T-cell (primary cell): Measurements from ENCODE around the gene TMOD2. TPM values are rescaled to one million over a fixed set of nuclear protein-coding genes. Genes with fewer than 3 reads are reported as not detected.

Experiments
- ATAC-seq, 4 experiments: fragments of 200-7000 bp in 3 of 4; fragments of 150-1000 bp in 1 of 4; cut with Tn5 transposase; replicated peaks in 1 of 4; 1 replicate in 3 of 4; 2 replicates in 1 of 4; pipeline ENCODE4 v1.10.0; 2021; ENCODE audit warnings: moderate library complexity in 3 of 4, mild to moderate bottlenecking in 2 of 4, moderate number of reproducible peaks in 1 of 4
- CTCF ChIA-PET, 2 donors: fragments of 300-600 bp; sonication (Branson Sonifier 250); formaldehyde crosslinking; loops; one replicate each; lab custom pipeline; 2022; ENCODE audit warnings: antibody characterized with exemption in 2 of 2; lab: Charles Lee
- POLR2A ChIA-PET, 2 donors: fragments of 300-600 bp; sonication (Branson Sonifier 250); formaldehyde crosslinking; loops; one replicate each; lab custom pipeline; 2022; ENCODE audit warnings: antibody characterized with exemption in 2 of 2; lab: Charles Lee
- DNase-seq, 35 experiments: peaks; one replicate each; pipeline versions ENCODE4 v3.0.0 to v3.0.0-alpha.2; 2013 to 2023
- H3K27ac ChIP-seq: one replicate; pipeline ENCODE4 v1.5.1; 2013; ENCODE audit warnings: low read length
- H3K27me3 ChIP-seq, 2 experiments: replicated peaks in 1 of 2; 1 replicate in 1 of 2; 2 replicates in 1 of 2; pipeline versions ENCODE4 v1.6.1 to v1.7.0; 2013; ENCODE audit warnings: low read length in 1 of 2, mixed read lengths in 1 of 2; ENCODE audit not compliant: control insufficient read depth in 2 of 2, insufficient read depth in 2 of 2; ENCODE audit errors: extremely low read depth in 1 of 2
- H3K36me3 ChIP-seq, 2 donors: 1 replicate in 1 of 2; 2 replicates in 1 of 2; pipeline versions ENCODE4 v1.6.1 to v1.7.0; 2013; ENCODE audit warnings: low read length in 1 of 2; ENCODE audit not compliant: control insufficient read depth in 2 of 2, insufficient read depth in 1 of 2; ENCODE audit errors: extremely low read depth in 1 of 2
- H3K4me1 ChIP-seq, 2 experiments: 1 replicate in 1 of 2; 2 replicates in 1 of 2; pipeline versions ENCODE4 v1.6.1 to v1.7.0; 2013; ENCODE audit warnings: low read length in 2 of 2, mixed read lengths in 1 of 2; ENCODE audit not compliant: insufficient read depth in 2 of 2, control insufficient read depth in 1 of 2; ENCODE audit errors: extremely low read depth in 1 of 2
- H3K4me3 ChIP-seq, 2 donors: 1 replicate in 1 of 2; 2 replicates in 1 of 2; pipeline versions ENCODE4 v1.5.1 to v1.7.0; 2013; ENCODE audit warnings: mild to moderate bottlenecking in 2 of 2, low read length in 1 of 2, moderate library complexity in 1 of 2; ENCODE audit not compliant: control insufficient read depth in 1 of 2; ENCODE audit errors: extremely low read depth in 1 of 2
- H3K9me3 ChIP-seq: 2 replicates; pipeline ENCODE4 v1.7.0; 2013
- H3K27ac Mint-ChIP-seq, 2 donors: one replicate each; pipeline ENCODE4 v1.8.0; 2020 to 2021; ENCODE audit warnings: mild to moderate bottlenecking in 2 of 2, mixed read lengths in 2 of 2
- H3K27me3 Mint-ChIP-seq, 2 donors: one replicate each; pipeline ENCODE4 v1.8.0; 2021 to 2022; ENCODE audit warnings: mixed read lengths in 2 of 2
- H3K36me3 Mint-ChIP-seq: one replicate; pipeline ENCODE4 v1.8.0; 2021; ENCODE audit warnings: mixed read lengths
- H3K4me1 Mint-ChIP-seq, 3 donors: one replicate each; pipeline ENCODE4 v1.8.0; 2020 to 2022; ENCODE audit warnings: mixed read lengths in 3 of 3, mild to moderate bottlenecking in 1 of 3
- H3K4me3 Mint-ChIP-seq, 3 donors: one replicate each; pipeline ENCODE4 v1.8.0; 2020 to 2022; ENCODE audit warnings: mild to moderate bottlenecking in 3 of 3, mixed read lengths in 3 of 3, moderate library complexity in 3 of 3
- H3K9me3 Mint-ChIP-seq, 3 donors: one replicate each; pipeline ENCODE4 v1.8.0; 2020 to 2022; ENCODE audit warnings: mixed read lengths in 3 of 3
- WGBS: methylation state at CpG from one replicate; pipeline ENCODE4 v1.1.5; 2013; ENCODE audit warnings: missing lambda C conversion rate; ENCODE audit not compliant: insufficient coverage; 5-methylcytosine and 5-hydroxymethylcytosine counted together
- total RNA-seq, 35 experiments: library from RNA in 6 of 35; stranded (reverse) in 6 of 35; fragments of 120-200 nt in 1 of 35; gene quantifications; one replicate each; pipeline versions ENCODE4 v1.2.1 to v1.2.4 and lab custom pipeline; 2013 to 2026

The TMOD2 gene
- total RNA-seq, 5 donors from 2014 or later (not counting 1 experiment from before 2014, with no cell fraction given) = 10.9 to 17.2 (median 16.8) TPM

GRCh38 chr15:51798281-51798680, 46.9 kb downstream of the TMOD2 start:
- Mint-ChIP-seq H3K4me1 (no peaks in the 10 kb centered on the region), H3K27ac (no peak overlapping the region), H3K9me3 (no peaks in the 10 kb centered on the region), H3K36me3 (peaks cover 32% of the 10 kb centered on the region), H3K27me3 (no peaks in the 10 kb centered on the region), H3K4me3 (no peak overlapping the region)
- ChIA-PET CTCF (interaction anchor here in 1 of 2 donors (0.6 kb wide), 1 partner anchor 25 kb away, joined by 3 read pairs; no protein-coding TSS in a partner anchor), POLR2A (no interaction called here)
- no peaks in the 10 kb centered on the region for H3K4me1 ChIP-seq
- no peak overlapping the region for H3K4me3 ChIP-seq
- no peak for ATAC-seq
- no peak for DNase-seq
- H3K27me3 ChIP-seq = no peaks in the 10 kb centered on the region
- H3K27ac ChIP-seq = no peak overlapping the region
- WGBS = 100% methylated on average over 1 of the region's 1 CpG
- H3K36me3 ChIP-seq = peaks cover 5 to 20% of the 10 kb centered on the region in 2 donors
- no peaks in the 10 kb centered on the region for H3K9me3 ChIP-seq

- Histone ChIP-seq H3K36me3 (peaks cover 5 to 20% of the 10 kb centered on the region in 2 donors), H3K27ac (no peak overlapping the region), H3K27me3 (no peaks in the 10 kb centered on the region), H3K4me1 (no peaks in the 10 kb centered on the region), H3K9me3 (no peaks in the 10 kb centered on the region), H3K4me3 (no peak overlapping the region)
- Mint-ChIP-seq H3K27ac (no peak overlapping the region), H3K27me3 (no peaks in the 10 kb centered on the region), H3K36me3 (peaks cover 39% of the 10 kb centered on the region), H3K4me3 (no peak overlapping the region), H3K4me1 (no peaks in the 10 kb centered on the region), H3K9me3 (no peaks in the 10 kb centered on the region)
- WGBS = 76% methylated on average over 4 of the region's 6 CpGs
- no peak for DNase-seq
- POLR2A ChIA-PET = no interaction called here
- CTCF ChIA-PET = interaction anchor here in 1 of 2 donors (0.8 kb wide), 1 partner anchor 27 kb away, joined by 4 read pairs; no protein-coding TSS in a partner anchor
- no peak for ATAC-seq
These were observed 48.2 kb downstream of the TMOD2 start for GRCh38 chr15:51799282-51800252.

- no peaks in the 10 kb centered on the region for H3K9me3 Mint-ChIP-seq
- H3K4me3 Mint-ChIP-seq = no peak overlapping the region
- H3K27ac Mint-ChIP-seq = no peak overlapping the region
- Histone ChIP-seq H3K9me3 (no peaks in the 10 kb centered on the region), H3K36me3 (peaks cover 5 to 25% of the 10 kb centered on the region in 2 donors), H3K27me3 (no peaks in the 10 kb centered on the region), H3K4me1 (no peaks in the 10 kb centered on the region), H3K4me3 (no peak overlapping the region), H3K27ac (no peak overlapping the region)
- CTCF ChIA-PET = no interaction called here
- no peaks in the 10 kb centered on the region for H3K4me1 Mint-ChIP-seq
- POLR2A ChIA-PET = no interaction called here
- ATAC-seq (no peak), DNase-seq (no peak)
- 78% methylated on average over 1 of the region's 3 CpGs for WGBS
- peaks cover 43% of the 10 kb centered on the region for H3K36me3 Mint-ChIP-seq
- no peaks in the 10 kb centered on the region for H3K27me3 Mint-ChIP-seq
These were observed 50.0 kb downstream of the TMOD2 start for GRCh38 chr15:51801391-51801835.

GRCh38 chr15:51802593-51802992, 51.2 kb downstream of the TMOD2 start:
- no peaks in the 10 kb centered on the region for H3K4me1 Mint-ChIP-seq
- peaks cover 54% of the 10 kb centered on the region for H3K36me3 Mint-ChIP-seq
- Histone ChIP-seq H3K9me3 (no peaks in the 10 kb centered on the region), H3K27ac (no peak overlapping the region), H3K27me3 (no peaks in the 10 kb centered on the region), H3K4me3 (no peak overlapping the region), H3K36me3 (peaks cover 8 to 35% of the 10 kb centered on the region in 2 donors), H3K4me1 (no peaks in the 10 kb centered on the region)
- no peak overlapping the region for H3K27ac Mint-ChIP-seq
- ChIA-PET POLR2A (no interaction called here), CTCF (no interaction called here)
- H3K27me3 Mint-ChIP-seq = no peaks in the 10 kb centered on the region
- DNase-seq (no peak), ATAC-seq (no peak)
- H3K9me3 Mint-ChIP-seq = no peaks in the 10 kb centered on the region
- WGBS = 90% methylated on average over 2 of the region's 5 CpGs
- no peak overlapping the region for H3K4me3 Mint-ChIP-seq

- Histone ChIP-seq H3K27ac (no peak overlapping the region), H3K36me3 (peaks cover 7 to 34% of the 10 kb centered on the region in 2 donors), H3K4me1 (no peaks in the 10 kb centered on the region), H3K9me3 (no peaks in the 10 kb centered on the region), H3K4me3 (no peak overlapping the region), H3K27me3 (no peaks in the 10 kb centered on the region)
- POLR2A ChIA-PET = interaction anchor here in 1 of 2 donors (0.6 kb wide), 1 partner anchor 81 kb away, joined by 3 read pairs; no protein-coding TSS in a partner anchor
- DNase-seq = no peak
- ATAC-seq = no peak
- no peak overlapping the region for H3K27ac Mint-ChIP-seq
- CTCF ChIA-PET = interaction anchor here in 1 of 2 donors (0.6 kb wide), 1 partner anchor 25 kb away, joined by 4 read pairs; no protein-coding TSS in a partner anchor
- no CpG with 5 or more reads among the region's 2 CpGs for WGBS
- no peaks in the 10 kb centered on the region for H3K9me3 Mint-ChIP-seq
- H3K4me3 Mint-ChIP-seq = no peak overlapping the region
- H3K27me3 Mint-ChIP-seq = no peaks in the 10 kb centered on the region
- H3K4me1 Mint-ChIP-seq = no peaks in the 10 kb centered on the region
- H3K36me3 Mint-ChIP-seq = peaks cover 53% of the 10 kb centered on the region
These were observed 52.6 kb downstream of the TMOD2 start for GRCh38 chr15:51803965-51804364.

- Mint-ChIP-seq H3K27me3 (no peaks in the 10 kb centered on the region), H3K27ac (no peak overlapping the region), H3K9me3 (no peaks in the 10 kb centered on the region), H3K4me3 (no peak overlapping the region), H3K36me3 (peaks cover 43% of the 10 kb centered on the region), H3K4me1 (no peaks in the 10 kb centered on the region)
- DNase-seq (no peak), ATAC-seq (no peak)
- Histone ChIP-seq H3K4me1 (no peaks in the 10 kb centered on the region), H3K36me3 (peaks cover 5 to 23% of the 10 kb centered on the region in 2 donors), H3K4me3 (no peak overlapping the region), H3K27ac (no peak overlapping the region), H3K27me3 (no peaks in the 10 kb centered on the region), H3K9me3 (no peaks in the 10 kb centered on the region)
- POLR2A ChIA-PET = no interaction called here
- 88% methylated on average over 1 of the region's 2 CpGs for WGBS
- CTCF ChIA-PET = no interaction called here
These were observed 54.7 kb downstream of the TMOD2 start for GRCh38 chr15:51806123-51806522.
